DMS 273 (cell line): Measurements from ENCODE around the gene SOHLH1.
A peak's percentile ranks its signal among the peaks of the same experiment; 100 is the strongest.

Experiments used
- DNase-seq: peaks from one replicate; lab custom pipeline; 2025; ENCODE audit not compliant: unreplicated experiment; lab: John Stamatoyannopoulos, UW

The SOHLH1 gene

GRCh38 chr9:135699440-135699839, at the start of gene SOHLH1:
Gene SOHLH1 (minus strand): TSS chr9:135699481. CDS start chr9:135699467, 14 bp downstream.
- no peak for DNase-seq

- no peak for DNase-seq
Measured at GRCh38 chr9:135748676-135749075, 49.4 kb upstream of the SOHLH1 start.

GRCh38 chr9:135747311-135747710, 48.0 kb upstream of the SOHLH1 start:
- no peak for DNase-seq

GRCh38 chr9:135746565-135746964, 47.3 kb upstream of the SOHLH1 start:
- no peak for DNase-seq

- DNase-seq = no peak
Measured at GRCh38 chr9:135745686-135746324, 46.5 kb upstream of the SOHLH1 start.

GRCh38 chr9:135745189-135745588, 45.9 kb upstream of the SOHLH1 start:
- no peak for DNase-seq

- DNase-seq = no peak
Measured at GRCh38 chr9:135744333-135745070, 45.2 kb upstream of the SOHLH1 start.

- no peak for DNase-seq
Measured at GRCh38 chr9:135743546-135744332, 44.5 kb upstream of the SOHLH1 start.

- DNase-seq = no peak
Measured at GRCh38 chr9:135743021-135743420, 43.7 kb upstream of the SOHLH1 start.

GRCh38 chr9:135741276-135742219, 42.3 kb upstream of the SOHLH1 start:
- no peak for DNase-seq

GRCh38 chr9:135739271-135740220, 40.3 kb upstream of the SOHLH1 start:
- no peak for DNase-seq

GRCh38 chr9:135737840-135738521, 38.7 kb upstream of the SOHLH1 start:
- DNase-seq = no peak

GRCh38 chr9:135736979-135737839, 37.9 kb upstream of the SOHLH1 start:
- DNase-seq = no peak

- DNase-seq = peak; percentile 35
Measured at GRCh38 chr9:135736272-135736978, 37.1 kb upstream of the SOHLH1 start.

- no peak for DNase-seq
Measured at GRCh38 chr9:135734616-135735144, 35.4 kb upstream of the SOHLH1 start.

GRCh38 chr9:135732569-135733257, 33.4 kb upstream of the SOHLH1 start:
- DNase-seq = no peak

- no peak for DNase-seq
Measured at GRCh38 chr9:135731454-135731853, 32.2 kb upstream of the SOHLH1 start.
